Adrenal gland (tissue), 12 donors: ENCODE results near the gene C10orf105. TPM values are rescaled to one million over a fixed set of nuclear protein-coding genes. Genes with fewer than 3 reads are reported as not detected.

Source experiments
- DNase-seq, 7 donors: peaks; one replicate each; pipeline ENCODE4 v3.0.0-alpha.2; 2019 to 2020
- H3K27ac ChIP-seq, 5 donors: fragments of 200-600 bp; sonication (generic) in 4 of 5; 1 replicate in 3 of 5; 2 replicates in 2 of 5; pipeline versions ENCODE4 v1.5.1 to v1.8.0; 2016 to 2020; ENCODE audit warnings: mild to moderate bottlenecking in 1 of 5
- H3K27me3 ChIP-seq: fragments of 200-600 bp; 2 replicates; pipeline ENCODE4 v1.8.0; 2021
- H3K36me3 ChIP-seq, 2 donors: fragments of 200-600 bp; replicated peaks in 1 of 2; 1 replicate in 1 of 2; 2 replicates in 1 of 2; pipeline versions ENCODE4 v1.5.1 to v1.8.0; 2018 to 2022
- H3K4me1 ChIP-seq, 2 donors: fragments of 200-600 bp; replicated peaks in 1 of 2; 1 replicate in 1 of 2; 2 replicates in 1 of 2; pipeline versions ENCODE4 v1.5.1 to v1.8.0; 2018 to 2021
- H3K4me3 ChIP-seq, 4 donors: fragments of 200-600 bp; sonication (generic) in 3 of 4; one replicate each; pipeline ENCODE4 v1.5.1; 2016 to 2018
- H3K9me3 ChIP-seq, 3 donors: fragments of 200-600 bp; sonication (generic) in 1 of 3; replicated peaks in 1 of 3; 1 replicate in 2 of 3; 2 replicates in 1 of 3; pipeline versions ENCODE4 v1.5.1 to v1.8.0; 2016 to 2021
- POLR2A ChIP-seq, 2 donors: fragments of 450-650 bp; IDR thresholded peaks; one replicate each; pipeline ENCODE4 v1.6.1; 2017; ENCODE audit warnings: antibody characterized with exemption in 2 of 2, mild to moderate bottlenecking in 2 of 2, moderate library complexity in 1 of 2
- WGBS, 4 donors: extraction: QIAGEN DNeasy Blood & Tissue Kit in 2 of 4; methylation state at CpG; one replicate each; pipeline versions ENCODE4 v1.1.5 to v1.1.7; 2013 to 2017; 5-methylcytosine and 5-hydroxymethylcytosine counted together
- intact Hi-C, 2 donors: fragments of 100-400 bp; cut with DNase I; formaldehyde crosslinking; loops; one replicate each; pipeline versions ENCODE4 v1.14.1 to v1.15.0; 2022 to 2023
- polyA plus RNA-seq, 3 donors: library from polyadenylated mRNA; stranded (reverse); fragments of 200-250 nt in 2 of 3; fragments of 350-450 nt in 1 of 3; fragmentation: Illumina TruSeq in 1 of 3; extraction: RNeasy Lipid Tissue Mini Kit (QIAGEN cat#74804) in 1 of 3; gene quantifications; one replicate each; pipeline ENCODE4 v1.2.3, GENCODE V29; 2013 to 2014
- total RNA-seq, 9 donors: library from RNA; depleted of rRNA in 4 of 9; stranded (reverse); fragments of >200 nt in 4 of 9; fragments of 120-200 nt in 1 of 9; fragmentation: NEBNext Ultra II Directional in 1 of 9; extraction: Animal tissue kit (Norgen Biotek cat#: 25700) in 1 of 9; gene quantifications; one replicate each; pipeline versions ENCODE4 v1.1.0 to v1.2.4, GENCODE V29; 2013 to 2023
- TF ChIP-seq, protein P1 (sequence below), 6 experiments: fragments of 450-650 bp in 4 of 6; fragments of 200-600 bp in 2 of 6; sonication (generic) in 1 of 6; IDR thresholded peaks; 1 replicate in 5 of 6; 2 replicates in 1 of 6; pipeline versions ENCODE4 v1.5.1 to v1.8.0; 2016 to 2021; ENCODE audit warnings: antibody characterized with exemption in 6 of 6, mild to moderate bottlenecking in 2 of 6, moderate library complexity in 1 of 6
- donor health status: healthy with polysubstance abuse.
- donor health status: Bipolar disorder and iron deficiency.
- donor health status: DM: yes; HTN: yes; CAD: no.
- donor health status: DM: no; HTN: no; CAD: no.
- donor health status: DM: no; HTN: no; CAD: no.
- donor health status: DM: yes; HTN: yes; CAD: no.

Gene C10orf105
- total and polyA plus RNA-seq, 12 donors = under 0.01 to 0.48 (median 0.07) TPM; not detected in 2

DNA sequence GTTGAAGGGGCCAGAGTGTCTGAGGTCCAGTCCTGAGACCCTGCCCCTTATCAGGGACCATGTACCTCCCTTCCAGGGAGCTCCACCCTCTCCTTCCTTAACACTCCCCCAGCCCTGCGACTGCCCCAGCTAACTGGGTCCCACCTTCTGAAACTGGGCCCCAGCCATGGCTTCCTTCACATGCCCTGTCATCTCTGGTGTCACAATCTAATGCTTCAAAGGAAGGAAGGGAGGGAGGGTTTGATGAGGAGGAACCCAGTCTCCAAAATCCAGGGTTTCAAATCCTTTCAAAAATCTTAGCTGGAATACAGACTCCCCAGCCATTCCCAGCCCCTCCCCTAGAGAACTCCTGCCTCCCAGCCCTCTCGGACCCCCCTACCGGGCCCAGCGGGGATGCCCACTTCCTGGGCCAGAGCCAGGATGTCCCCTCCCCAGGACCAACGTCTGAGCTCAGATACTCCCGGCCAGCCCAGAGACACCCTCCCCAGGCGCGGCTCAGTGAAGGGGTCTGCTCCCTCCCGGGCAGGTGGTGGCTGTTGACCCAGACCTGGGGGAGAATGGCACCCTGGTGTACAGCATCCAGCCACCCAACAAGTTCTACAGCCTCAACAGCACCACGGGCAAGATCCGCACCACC lies 18.0 kb downstream of the C10orf105 start:
- Histone ChIP-seq H3K27me3 (no peaks in the 10 kb centered on the region), H3K27ac (no peak overlapping the region), H3K4me3 (no peak overlapping the region), H3K9me3 (no peaks in the 10 kb centered on the region), H3K4me1 (no peaks in the 10 kb centered on the region), H3K36me3 (no peaks in the 10 kb centered on the region)
- intact Hi-C loops = loop anchor here in 1 of 2 donors (10.0 kb wide), 2 partner anchors 317 to 387 kb away; partner anchors contain the start of gene SLC29A3
- no peak for TF ChIP-seq POLR2A (IDR thresholded peaks at IDR 0.05)
- TF ChIP-seq, protein P1, sequence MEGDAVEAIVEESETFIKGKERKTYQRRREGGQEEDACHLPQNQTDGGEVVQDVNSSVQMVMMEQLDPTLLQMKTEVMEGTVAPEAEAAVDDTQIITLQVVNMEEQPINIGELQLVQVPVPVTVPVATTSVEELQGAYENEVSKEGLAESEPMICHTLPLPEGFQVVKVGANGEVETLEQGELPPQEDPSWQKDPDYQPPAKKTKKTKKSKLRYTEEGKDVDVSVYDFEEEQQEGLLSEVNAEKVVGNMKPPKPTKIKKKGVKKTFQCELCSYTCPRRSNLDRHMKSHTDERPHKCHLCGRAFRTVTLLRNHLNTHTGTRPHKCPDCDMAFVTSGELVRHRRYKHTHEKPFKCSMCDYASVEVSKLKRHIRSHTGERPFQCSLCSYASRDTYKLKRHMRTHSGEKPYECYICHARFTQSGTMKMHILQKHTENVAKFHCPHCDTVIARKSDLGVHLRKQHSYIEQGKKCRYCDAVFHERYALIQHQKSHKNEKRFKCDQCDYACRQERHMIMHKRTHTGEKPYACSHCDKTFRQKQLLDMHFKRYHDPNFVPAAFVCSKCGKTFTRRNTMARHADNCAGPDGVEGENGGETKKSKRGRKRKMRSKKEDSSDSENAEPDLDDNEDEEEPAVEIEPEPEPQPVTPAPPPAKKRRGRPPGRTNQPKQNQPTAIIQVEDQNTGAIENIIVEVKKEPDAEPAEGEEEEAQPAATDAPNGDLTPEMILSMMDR (IDR thresholded peaks at IDR 0.05) = no peak
- no peak for DNase-seq
- 57 to 82% (median 74%) methylated on average over 4 to 11 of the region's 11 CpGs for WGBS, 4 donors

GRCh38 chr10:71700731-71701368 lies 18.7 kb downstream of the C10orf105 start:
- no peak for DNase-seq
- 78 to 87% (median 81%) methylated on average over 6 to 11 of the region's 11 CpGs for WGBS, 4 donors

DNA sequence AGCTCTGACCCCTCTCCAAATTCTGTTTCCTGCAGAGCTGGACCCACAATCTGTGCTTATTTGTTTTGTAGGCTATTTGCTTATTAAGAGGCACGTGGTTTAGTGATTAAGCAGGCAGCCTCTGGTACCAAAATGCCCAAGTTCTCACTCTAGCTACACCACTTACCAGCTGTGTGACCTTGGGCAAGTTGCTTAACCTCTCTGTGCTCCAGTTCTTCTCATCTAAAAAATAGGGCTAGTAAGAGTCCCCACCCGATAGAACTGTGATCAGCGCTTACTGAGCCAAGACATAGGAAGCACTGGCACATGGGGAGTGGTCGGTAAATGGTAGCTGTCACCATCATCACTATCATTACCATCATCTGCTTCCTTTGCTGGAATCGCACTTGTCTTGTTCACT lies 20.8 kb downstream of the C10orf105 start:
- H3K9me3 ChIP-seq = no peaks in the 10 kb centered on the region
- DNase-seq = no peak
- peaks cover 0 to 9% of the 10 kb centered on the region in 2 donors for H3K4me1 ChIP-seq
- no peak overlapping the region for H3K4me3 ChIP-seq
- no peak overlapping the region for H3K27ac ChIP-seq
- no peaks in the 10 kb centered on the region for H3K36me3 ChIP-seq
- H3K27me3 ChIP-seq = no peaks in the 10 kb centered on the region
- TF ChIP-seq, protein P1 (IDR thresholded peaks at IDR 0.05) = no peak
- no peak for TF ChIP-seq POLR2A (IDR thresholded peaks at IDR 0.05)
- WGBS, 4 donors = 80 to 83% (median 83%) methylated on average over 5 of the region's 5 CpGs
- intact Hi-C loops = loop anchor here in 1 of 2 donors (5.0 kb wide), 1 partner anchor 381 kb away; the partner anchor contains the start of gene SLC29A3

More at GRCh38 chr10:71700731-71701368, 18.7 kb downstream of the C10orf105 start:
- H3K36me3 ChIP-seq = no peaks in the 10 kb centered on the region
- H3K9me3 ChIP-seq = no peaks in the 10 kb centered on the region
- no peaks in the 10 kb centered on the region for H3K27me3 ChIP-seq
- H3K4me3 ChIP-seq = no peak overlapping the region
- intact Hi-C loops = loop anchor here in 1 of 2 donors (10.0 kb wide), 2 partner anchors 316 to 386 kb away; partner anchors contain the start of gene SLC29A3
- TF ChIP-seq POLR2A (IDR thresholded peaks at IDR 0.05) = no peak
- TF ChIP-seq, protein P1 (IDR thresholded peaks at IDR 0.05) = no peak
- H3K4me1 ChIP-seq = peaks cover 0 to 4% of the 10 kb centered on the region in 2 donors
- no peak overlapping the region for H3K27ac ChIP-seq

DNA sequence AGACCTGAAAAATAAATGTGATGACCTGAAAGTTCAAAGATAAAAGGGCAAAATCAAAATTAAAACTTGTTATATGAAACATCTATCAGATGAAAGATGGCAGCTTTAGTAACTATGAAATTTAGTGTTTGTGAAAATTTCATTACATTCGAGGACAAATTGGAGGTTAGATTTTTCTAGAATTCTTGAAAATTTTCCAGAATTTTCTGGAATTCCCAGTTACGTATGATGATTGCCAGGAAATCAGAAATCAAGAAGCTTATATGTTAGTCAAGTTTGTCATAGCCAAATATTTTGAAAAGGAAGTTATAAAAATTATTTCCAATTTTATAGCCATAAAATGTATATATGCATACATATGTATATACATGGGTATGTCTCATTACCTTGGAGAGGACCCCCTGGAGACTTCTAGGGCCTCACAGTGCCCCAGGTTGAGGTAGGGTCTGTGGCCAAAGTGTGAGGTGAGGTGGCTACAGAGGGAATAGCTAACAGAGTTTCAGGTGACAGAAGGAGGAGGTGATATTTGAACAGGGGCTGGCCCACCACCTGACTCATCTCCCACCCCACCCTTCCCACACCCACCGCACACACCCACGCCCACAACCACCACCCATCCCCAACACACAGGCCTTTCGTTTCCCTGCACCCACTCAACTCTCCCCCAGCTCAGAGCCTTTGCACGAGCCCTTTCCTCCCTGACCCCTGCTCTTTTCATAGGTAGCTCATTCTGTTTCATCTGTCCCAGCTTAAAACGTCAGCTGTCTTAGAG lies 21.5 kb downstream of the C10orf105 start:
- H3K4me1 ChIP-seq = peaks cover 0 to 9% of the 10 kb centered on the region in 2 donors
- TF ChIP-seq, protein P1 (IDR thresholded peaks at IDR 0.05) = no peak
- no peak for TF ChIP-seq POLR2A (IDR thresholded peaks at IDR 0.05)
- H3K27me3 ChIP-seq = no peaks in the 10 kb centered on the region
- no peaks in the 10 kb centered on the region for H3K9me3 ChIP-seq
- no peak for DNase-seq
- no peaks in the 10 kb centered on the region for H3K36me3 ChIP-seq
- intact Hi-C loops = loop anchor here in 1 of 2 donors (5.0 kb wide), 1 partner anchor 381 kb away; the partner anchor contains the start of gene SLC29A3
- H3K4me3 ChIP-seq = no peak overlapping the region
- H3K27ac ChIP-seq = no peak overlapping the region
- 59 to 74% (median 69%) methylated on average over 7 of the region's 7 CpGs for WGBS, 4 donors
